Parathyroid adenoma (tissue), 2 donors: ENCODE data around the gene MARCHF9.
A peak's percentile ranks its signal among the peaks of the same experiment; 100 is the strongest.

Experiments
- H2AFZ ChIP-seq: fragments of 300-600 bp; sonication (generic); one replicate; pipeline ENCODE4 v1.7.0; 2017; ENCODE audit warnings: antibody characterized with exemption, mild to moderate bottlenecking
- H3K27ac ChIP-seq: fragments of 300-600 bp; sonication (generic); one replicate; pipeline ENCODE4 v1.7.0; 2017
- H3K27me3 ChIP-seq: fragments of 300-600 bp; sonication (generic); one replicate; pipeline ENCODE4 v1.7.0; 2017; ENCODE audit warnings: low read length; ENCODE audit not compliant: control insufficient read depth, insufficient read depth
- H3K36me3 ChIP-seq: fragments of 300-600 bp; sonication (generic); one replicate; pipeline ENCODE4 v1.7.0; 2017; ENCODE audit warnings: low read length; ENCODE audit not compliant: control insufficient read depth, insufficient read depth
- H3K4me1 ChIP-seq: fragments of 300-600 bp; sonication (generic); one replicate; pipeline ENCODE4 v1.7.0; 2017; ENCODE audit warnings: control low read depth
- H3K4me2 ChIP-seq: fragments of 300-600 bp; sonication (generic); one replicate; pipeline ENCODE4 v1.7.0; 2017; ENCODE audit warnings: low read length
- H3K4me3 ChIP-seq: fragments of 300-600 bp; sonication (generic); one replicate; pipeline ENCODE4 v1.7.0; 2017; ENCODE audit warnings: low read depth, low read length
- H3K79me2 ChIP-seq: fragments of 300-600 bp; sonication (generic); one replicate; pipeline ENCODE4 v1.7.0; 2017; ENCODE audit warnings: control low read depth
- H3K9ac ChIP-seq: fragments of 300-600 bp; sonication (generic); one replicate; pipeline ENCODE4 v1.7.0; 2017; ENCODE audit warnings: mild to moderate bottlenecking
- H3K9me3 ChIP-seq: fragments of 300-600 bp; sonication (generic); one replicate; pipeline ENCODE4 v1.7.0; 2017; ENCODE audit warnings: low read length; ENCODE audit not compliant: control insufficient read depth
- TF ChIP-seq, protein P1 (sequence below): fragments of 300-600 bp; sonication (generic); IDR thresholded peaks from one replicate; pipeline ENCODE4 v1.7.0; 2017; ENCODE audit warnings: antibody characterized with exemption, mild to moderate bottlenecking
- donor health status: primary hyperparathyroidism.

The MARCHF9 gene

GRCh38 chr12:57763881-57764661 is 9.2 kb downstream of the MARCHF9 start:
- H3K27ac ChIP-seq: no peak overlapping the region
- no peaks in the 10 kb centered on the region for H3K9me3 ChIP-seq
- no peaks in the 10 kb centered on the region for H3K27me3 ChIP-seq

GRCh38 chr12:57764662-57765002 is 9.7 kb downstream of the MARCHF9 start:
- Histone ChIP-seq H3K9ac (no peak overlapping the region), H3K36me3 (no peaks in the 10 kb centered on the region), H3K4me1 (peaks cover 9% of the 10 kb centered on the region), H3K4me2 (peak overlapping the region; percentile 68), H3K4me3 (peak overlapping the region; percentile 42), H3K79me2 (no peaks in the 10 kb centered on the region), H3K27me3 (no peaks in the 10 kb centered on the region), H3K9me3 (no peaks in the 10 kb centered on the region), H2AFZ (peak overlapping the region; percentile 91), H3K27ac (no peak overlapping the region)
- TF ChIP-seq, protein P1, sequence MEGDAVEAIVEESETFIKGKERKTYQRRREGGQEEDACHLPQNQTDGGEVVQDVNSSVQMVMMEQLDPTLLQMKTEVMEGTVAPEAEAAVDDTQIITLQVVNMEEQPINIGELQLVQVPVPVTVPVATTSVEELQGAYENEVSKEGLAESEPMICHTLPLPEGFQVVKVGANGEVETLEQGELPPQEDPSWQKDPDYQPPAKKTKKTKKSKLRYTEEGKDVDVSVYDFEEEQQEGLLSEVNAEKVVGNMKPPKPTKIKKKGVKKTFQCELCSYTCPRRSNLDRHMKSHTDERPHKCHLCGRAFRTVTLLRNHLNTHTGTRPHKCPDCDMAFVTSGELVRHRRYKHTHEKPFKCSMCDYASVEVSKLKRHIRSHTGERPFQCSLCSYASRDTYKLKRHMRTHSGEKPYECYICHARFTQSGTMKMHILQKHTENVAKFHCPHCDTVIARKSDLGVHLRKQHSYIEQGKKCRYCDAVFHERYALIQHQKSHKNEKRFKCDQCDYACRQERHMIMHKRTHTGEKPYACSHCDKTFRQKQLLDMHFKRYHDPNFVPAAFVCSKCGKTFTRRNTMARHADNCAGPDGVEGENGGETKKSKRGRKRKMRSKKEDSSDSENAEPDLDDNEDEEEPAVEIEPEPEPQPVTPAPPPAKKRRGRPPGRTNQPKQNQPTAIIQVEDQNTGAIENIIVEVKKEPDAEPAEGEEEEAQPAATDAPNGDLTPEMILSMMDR: no peak

More at GRCh38 chr12:57763881-57764661, 9.2 kb downstream of the MARCHF9 start:
- Histone ChIP-seq H3K4me2 (no peak overlapping the region), H3K4me3 (no peak overlapping the region), H3K9ac (no peak overlapping the region), H3K79me2 (no peaks in the 10 kb centered on the region), H3K4me1 (peaks cover 9% of the 10 kb centered on the region), H2AFZ (no peak overlapping the region), H3K36me3 (no peaks in the 10 kb centered on the region)
- TF ChIP-seq, protein P1: no peak

- Histone ChIP-seq H3K36me3 (no peaks in the 10 kb centered on the region), H3K4me1 (peaks cover 9% of the 10 kb centered on the region), H3K9ac (no peak overlapping the region), H3K27me3 (no peaks in the 10 kb centered on the region), H3K4me3 (peak overlapping the region; percentile 42), H3K79me2 (no peaks in the 10 kb centered on the region), H3K27ac (no peak overlapping the region), H3K4me2 (peak overlapping the region; percentile 68), H3K9me3 (no peaks in the 10 kb centered on the region), H2AFZ (peak overlapping the region; percentile 91)
- TF ChIP-seq, protein P1: peak; percentile 24
These were observed 10.2 kb downstream of the MARCHF9 start for GRCh38 chr12:57765003-57765697.

GRCh38 chr12:57765698-57766463 is 11.0 kb downstream of the MARCHF9 start:
- Histone ChIP-seq H3K27me3 (no peaks in the 10 kb centered on the region), H3K9me3 (no peaks in the 10 kb centered on the region), H3K27ac (no peak overlapping the region), H3K9ac (no peak overlapping the region), H3K79me2 (no peaks in the 10 kb centered on the region), H3K36me3 (no peaks in the 10 kb centered on the region), H3K4me2 (peak overlapping the region; percentile 68), H2AFZ (peak overlapping the region; percentile 91), H3K4me3 (peak overlapping the region; percentile 42), H3K4me1 (peaks cover 15% of the 10 kb centered on the region)
- TF ChIP-seq, protein P1: no peak
